ENCODE results near the gene FAM124A. TPM values are rescaled to one million over a fixed set of nuclear protein-coding genes. Genes with fewer than 3 reads are reported as not detected.

The FAM124A gene
- total RNA-seq, 1 experiment from 2014 or later = 1.1 TPM

- Histone ChIP-seq H3K4me3 (ENCODE audit: low read depth in 2 of 2, low read length in 2 of 2) (no peak overlapping the region), H3K4me1 (ENCODE audit: control insufficient read depth, insufficient read depth, low read length) (no peaks in the 10 kb centered on the region), H3K27me3 (ENCODE audit: control insufficient read depth, insufficient read depth, low read length) (no peaks in the 10 kb centered on the region), H3K36me3 (ENCODE audit: control insufficient read depth, insufficient read depth, low read length) (no peaks in the 10 kb centered on the region), H3K27ac (ENCODE audit: low read length) (no peak overlapping the region), H3K9me3 (ENCODE audit: control insufficient read depth, insufficient read depth, low read depth, low read length) (no peaks in the 10 kb centered on the region)
- ATAC-seq (no peak), DNase-seq (ENCODE audit: low read depth, low spot score) (no peak)
- TF ChIP-seq CTCF (IDR thresholded peaks at IDR 0.05) (no peak), SIN3A (IDR thresholded peaks at IDR 0.05; ENCODE audit: borderline replicate concordance, insufficient read depth, low read depth, low read length) (no peak), POLR2AphosphoS5 (IDR thresholded peaks at IDR 0.05; ENCODE audit: low read depth, low read length) (no peak), REST (IDR thresholded peaks at IDR 0.05; ENCODE audit: insufficient read depth in 1 of 2, low read depth in 2 of 2, low read length in 1 of 2) (no peak), TCF7L2 (IDR thresholded peaks at IDR 0.05; ENCODE audit: low read depth, low read length) (no peak)
- ChIA-PET POLR2A (no interaction called here), CTCF (no interaction called here)
- intact Hi-C loops (cut with micrococcal nuclease; ENCODE audit: unreplicated experiment) (no loop called here), in situ Hi-C loops (cut with HindIII; ENCODE audit: low pct_unique_long_range_greater_than_20kb, low sequenced_read_pairs) (no loop called here)
- no TSS peak for BruUV-seq (replicated peaks)
Measured at GRCh38 chr13:51231456-51231855, 9.3 kb downstream of the FAM124A start.

- BruUV-seq (replicated peaks) = no TSS peak
- no peak for TF ChIP-seq TCF7L2 (IDR thresholded peaks at IDR 0.05; ENCODE audit: low read depth, low read length)
- no peak for TF ChIP-seq CTCF (IDR thresholded peaks at IDR 0.05)
- TF ChIP-seq REST (IDR thresholded peaks at IDR 0.05; ENCODE audit: insufficient read depth in 1 of 2, low read depth in 2 of 2, low read length in 1 of 2) = no peak
- TF ChIP-seq SIN3A (IDR thresholded peaks at IDR 0.05; ENCODE audit: borderline replicate concordance, insufficient read depth, low read depth, low read length) = no peak
- TF ChIP-seq POLR2AphosphoS5 (IDR thresholded peaks at IDR 0.05; ENCODE audit: low read depth, low read length) = no peak
- H3K27ac ChIP-seq (ENCODE audit: low read length) = no peak overlapping the region
- ChIA-PET POLR2A (interaction anchor here (0.6 kb wide), 1 partner anchor 8 kb away, joined by 3 read pairs; no protein-coding TSS in a partner anchor), CTCF (no interaction called here)
- no peaks in the 10 kb centered on the region for H3K9me3 ChIP-seq (ENCODE audit: control insufficient read depth, insufficient read depth, low read depth, low read length)
- no peaks in the 10 kb centered on the region for H3K36me3 ChIP-seq (ENCODE audit: control insufficient read depth, insufficient read depth, low read length)
- no peaks in the 10 kb centered on the region for H3K27me3 ChIP-seq (ENCODE audit: control insufficient read depth, insufficient read depth, low read length)
- no peaks in the 10 kb centered on the region for H3K4me1 ChIP-seq (ENCODE audit: control insufficient read depth, insufficient read depth, low read length)
- intact Hi-C loops (cut with micrococcal nuclease; ENCODE audit: unreplicated experiment) = no loop called here
- no peak overlapping the region for H3K4me3 ChIP-seq (ENCODE audit: low read depth in 2 of 2, low read length in 2 of 2)
- in situ Hi-C loops (cut with HindIII; ENCODE audit: low pct_unique_long_range_greater_than_20kb, low sequenced_read_pairs) = no loop called here
- DNase-seq (ENCODE audit: low read depth, low spot score) (no peak), ATAC-seq (no peak)
Measured at GRCh38 chr13:51232328-51232727, 10.1 kb downstream of the FAM124A start.

Data from Panc1 (cell line).